ENCODE results near the gene TEP1. TPM values are rescaled to one million over a fixed set of nuclear protein-coding genes. Genes with fewer than 3 reads are reported as not detected.

The TEP1 gene
- total RNA-seq, 1 donor from 2014 or later: 38.0 TPM

DNA sequence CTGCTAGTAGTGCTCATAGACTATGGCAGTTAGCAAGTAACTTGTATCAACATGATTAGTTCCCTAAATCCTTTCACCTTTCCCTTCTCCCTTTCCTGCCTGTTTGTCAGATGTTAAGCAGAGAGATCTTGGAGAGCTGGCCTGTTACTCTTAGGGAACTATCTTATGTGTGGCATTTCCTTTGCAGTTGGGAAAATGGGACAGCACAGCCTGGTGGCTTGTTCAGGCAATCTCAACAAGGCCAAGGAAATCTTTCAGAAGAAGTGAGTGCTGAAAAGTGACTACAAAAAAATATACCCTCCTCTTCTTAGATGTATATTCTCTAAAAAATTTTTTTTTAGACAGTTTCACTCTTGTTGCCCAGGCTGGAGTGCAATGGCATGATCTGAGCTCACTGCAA lies 62.4 kb downstream of the TEP1 start:
- H3K36me3 Mint-ChIP-seq (ENCODE audit: unreplicated experiment): peaks cover 34% of the 10 kb centered on the region
- DNase-seq (ENCODE audit: extremely low spot score, unreplicated experiment): no peak
- TF ChIP-seq, protein P1, sequence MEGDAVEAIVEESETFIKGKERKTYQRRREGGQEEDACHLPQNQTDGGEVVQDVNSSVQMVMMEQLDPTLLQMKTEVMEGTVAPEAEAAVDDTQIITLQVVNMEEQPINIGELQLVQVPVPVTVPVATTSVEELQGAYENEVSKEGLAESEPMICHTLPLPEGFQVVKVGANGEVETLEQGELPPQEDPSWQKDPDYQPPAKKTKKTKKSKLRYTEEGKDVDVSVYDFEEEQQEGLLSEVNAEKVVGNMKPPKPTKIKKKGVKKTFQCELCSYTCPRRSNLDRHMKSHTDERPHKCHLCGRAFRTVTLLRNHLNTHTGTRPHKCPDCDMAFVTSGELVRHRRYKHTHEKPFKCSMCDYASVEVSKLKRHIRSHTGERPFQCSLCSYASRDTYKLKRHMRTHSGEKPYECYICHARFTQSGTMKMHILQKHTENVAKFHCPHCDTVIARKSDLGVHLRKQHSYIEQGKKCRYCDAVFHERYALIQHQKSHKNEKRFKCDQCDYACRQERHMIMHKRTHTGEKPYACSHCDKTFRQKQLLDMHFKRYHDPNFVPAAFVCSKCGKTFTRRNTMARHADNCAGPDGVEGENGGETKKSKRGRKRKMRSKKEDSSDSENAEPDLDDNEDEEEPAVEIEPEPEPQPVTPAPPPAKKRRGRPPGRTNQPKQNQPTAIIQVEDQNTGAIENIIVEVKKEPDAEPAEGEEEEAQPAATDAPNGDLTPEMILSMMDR (IDR thresholded peaks at IDR 0.05): peak; percentile 43

DNA sequence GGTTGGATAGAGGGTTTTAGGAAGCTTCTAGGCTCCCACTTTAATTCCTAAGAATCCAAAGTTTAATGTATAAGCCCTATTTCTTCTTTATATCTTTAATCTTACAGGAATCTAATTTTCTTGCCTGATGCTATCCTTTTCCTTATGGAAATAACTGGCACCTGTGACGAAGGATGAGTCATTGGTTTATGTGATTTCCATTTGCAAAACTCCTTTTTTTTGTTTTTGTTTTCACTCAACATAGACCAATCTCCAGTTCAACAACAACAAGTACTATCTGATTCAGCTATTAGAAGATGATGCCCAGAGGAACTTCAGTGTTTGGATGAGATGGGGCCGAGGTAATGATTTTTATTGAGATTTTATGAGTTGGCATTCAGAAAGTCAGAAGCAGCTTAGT lies 63.0 kb downstream of the TEP1 start:
- H3K27me3 Mint-ChIP-seq (ENCODE audit: unreplicated experiment): no peaks in the 10 kb centered on the region
- TF ChIP-seq, protein P1 (IDR thresholded peaks at IDR 0.05): no peak
- peaks cover 35% of the 10 kb centered on the region for H3K36me3 Mint-ChIP-seq (ENCODE audit: unreplicated experiment)
- H3K9me3 Mint-ChIP-seq (ENCODE audit: unreplicated experiment): no peaks in the 10 kb centered on the region
- no peak for DNase-seq (ENCODE audit: extremely low spot score, unreplicated experiment)
- H3K4me3 Mint-ChIP-seq (ENCODE audit: unreplicated experiment): no peak overlapping the region
- H3K27ac Mint-ChIP-seq (ENCODE audit: unreplicated experiment): no peak overlapping the region
- H3K4me1 Mint-ChIP-seq (ENCODE audit: unreplicated experiment): no peaks in the 10 kb centered on the region

More for the DNA sequence above, 62.4 kb downstream of the TEP1 start:
- no peaks in the 10 kb centered on the region for H3K27me3 Mint-ChIP-seq (ENCODE audit: unreplicated experiment)
- H3K27ac Mint-ChIP-seq (ENCODE audit: unreplicated experiment): no peak overlapping the region
- H3K9me3 Mint-ChIP-seq (ENCODE audit: unreplicated experiment): no peaks in the 10 kb centered on the region
- H3K4me3 Mint-ChIP-seq (ENCODE audit: unreplicated experiment): no peak overlapping the region
- H3K4me1 Mint-ChIP-seq (ENCODE audit: unreplicated experiment): no peaks in the 10 kb centered on the region

DNA sequence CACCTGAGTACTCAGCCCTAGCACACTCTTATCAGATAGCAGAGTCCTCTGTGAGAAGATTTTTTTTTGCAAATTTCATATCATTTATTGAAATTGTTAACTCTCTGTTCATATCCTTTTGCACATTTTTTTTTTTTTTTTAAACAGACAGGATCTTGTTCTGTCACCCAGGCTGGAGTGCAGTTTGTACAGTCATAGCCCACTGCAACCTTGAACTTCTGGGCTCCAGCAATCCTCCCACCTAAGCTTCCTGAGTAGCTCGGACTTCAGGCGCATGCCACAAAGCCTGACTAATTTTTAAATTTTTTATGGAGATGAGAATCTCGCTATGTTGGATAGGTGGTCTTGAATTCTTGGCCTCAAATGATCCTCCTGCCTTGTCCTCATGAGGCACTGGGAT lies 65.6 kb downstream of the TEP1 start:
- no peaks in the 10 kb centered on the region for H3K9me3 Mint-ChIP-seq (ENCODE audit: unreplicated experiment)
- no peaks in the 10 kb centered on the region for H3K27me3 Mint-ChIP-seq (ENCODE audit: unreplicated experiment)
- DNase-seq (ENCODE audit: extremely low spot score, unreplicated experiment): no peak
- H3K4me3 Mint-ChIP-seq (ENCODE audit: unreplicated experiment): no peak overlapping the region
- H3K36me3 Mint-ChIP-seq (ENCODE audit: unreplicated experiment): peaks cover 21% of the 10 kb centered on the region
- peaks cover 9% of the 10 kb centered on the region for H3K4me1 Mint-ChIP-seq (ENCODE audit: unreplicated experiment)
- TF ChIP-seq, protein P1 (IDR thresholded peaks at IDR 0.05): no peak
- H3K27ac Mint-ChIP-seq (ENCODE audit: unreplicated experiment): no peak overlapping the region

DNA sequence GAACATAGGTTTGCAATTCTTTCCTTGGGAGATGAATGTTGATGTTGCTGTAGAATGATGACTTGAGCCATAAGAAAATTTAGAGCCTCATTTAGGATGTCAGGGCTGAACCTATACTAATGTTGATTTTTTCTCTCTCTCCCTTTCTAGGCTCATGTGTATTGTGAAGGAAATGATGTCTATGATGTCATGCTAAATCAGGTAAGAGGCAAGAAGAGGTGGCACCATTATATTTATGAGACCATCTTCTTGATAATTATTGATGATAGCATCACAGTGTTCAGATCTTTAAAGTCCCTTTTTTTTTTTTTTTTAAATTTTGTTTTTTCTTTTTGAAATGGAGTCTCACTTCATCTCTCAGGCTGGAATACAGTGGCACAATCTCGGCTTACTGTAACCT lies 66.6 kb downstream of the TEP1 start:
- DNase-seq (ENCODE audit: extremely low spot score, unreplicated experiment): no peak
- no peaks in the 10 kb centered on the region for H3K27me3 Mint-ChIP-seq (ENCODE audit: unreplicated experiment)
- H3K4me3 Mint-ChIP-seq (ENCODE audit: unreplicated experiment): no peak overlapping the region
- TF ChIP-seq, protein P1 (IDR thresholded peaks at IDR 0.05): no peak
- H3K4me1 Mint-ChIP-seq (ENCODE audit: unreplicated experiment): peaks cover 9% of the 10 kb centered on the region
- no peaks in the 10 kb centered on the region for H3K9me3 Mint-ChIP-seq (ENCODE audit: unreplicated experiment)
- H3K36me3 Mint-ChIP-seq (ENCODE audit: unreplicated experiment): peaks cover 19% of the 10 kb centered on the region
- no peak overlapping the region for H3K27ac Mint-ChIP-seq (ENCODE audit: unreplicated experiment)

DNA sequence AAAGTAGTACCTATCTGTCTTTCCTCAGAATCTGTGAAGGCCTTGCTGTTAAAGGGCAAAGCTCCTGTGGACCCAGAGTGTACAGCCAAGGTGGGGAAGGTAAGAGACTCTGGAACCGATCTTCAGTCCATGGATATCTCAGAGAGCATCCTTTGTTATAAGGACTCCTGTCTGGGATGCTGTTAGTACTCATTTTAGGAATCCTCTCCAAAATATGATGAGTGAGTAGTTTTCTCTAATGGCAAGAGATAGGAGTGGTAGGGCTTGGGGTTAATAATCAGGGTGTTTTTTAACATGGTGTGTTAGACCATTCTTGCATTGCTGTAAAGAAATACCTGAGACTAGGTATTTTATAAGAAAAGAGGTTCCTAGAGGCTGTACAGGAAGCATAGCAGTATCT lies 67.9 kb downstream of the TEP1 start:
- DNase-seq (ENCODE audit: extremely low spot score, unreplicated experiment): no peak
- Mint-ChIP-seq H3K27me3 (ENCODE audit: unreplicated experiment) (no peaks in the 10 kb centered on the region), H3K27ac (ENCODE audit: unreplicated experiment) (peak overlapping the region; percentile 33), H3K4me3 (ENCODE audit: unreplicated experiment) (no peak overlapping the region), H3K4me1 (ENCODE audit: unreplicated experiment) (peaks cover 9% of the 10 kb centered on the region), H3K36me3 (ENCODE audit: unreplicated experiment) (peaks cover 14% of the 10 kb centered on the region), H3K9me3 (ENCODE audit: unreplicated experiment) (no peaks in the 10 kb centered on the region)
- TF ChIP-seq, protein P1 (IDR thresholded peaks at IDR 0.05): no peak

Measured in osteocyte (in vitro differentiated cells).